ENCODE measurements around the gene DCP1B.

DNA sequence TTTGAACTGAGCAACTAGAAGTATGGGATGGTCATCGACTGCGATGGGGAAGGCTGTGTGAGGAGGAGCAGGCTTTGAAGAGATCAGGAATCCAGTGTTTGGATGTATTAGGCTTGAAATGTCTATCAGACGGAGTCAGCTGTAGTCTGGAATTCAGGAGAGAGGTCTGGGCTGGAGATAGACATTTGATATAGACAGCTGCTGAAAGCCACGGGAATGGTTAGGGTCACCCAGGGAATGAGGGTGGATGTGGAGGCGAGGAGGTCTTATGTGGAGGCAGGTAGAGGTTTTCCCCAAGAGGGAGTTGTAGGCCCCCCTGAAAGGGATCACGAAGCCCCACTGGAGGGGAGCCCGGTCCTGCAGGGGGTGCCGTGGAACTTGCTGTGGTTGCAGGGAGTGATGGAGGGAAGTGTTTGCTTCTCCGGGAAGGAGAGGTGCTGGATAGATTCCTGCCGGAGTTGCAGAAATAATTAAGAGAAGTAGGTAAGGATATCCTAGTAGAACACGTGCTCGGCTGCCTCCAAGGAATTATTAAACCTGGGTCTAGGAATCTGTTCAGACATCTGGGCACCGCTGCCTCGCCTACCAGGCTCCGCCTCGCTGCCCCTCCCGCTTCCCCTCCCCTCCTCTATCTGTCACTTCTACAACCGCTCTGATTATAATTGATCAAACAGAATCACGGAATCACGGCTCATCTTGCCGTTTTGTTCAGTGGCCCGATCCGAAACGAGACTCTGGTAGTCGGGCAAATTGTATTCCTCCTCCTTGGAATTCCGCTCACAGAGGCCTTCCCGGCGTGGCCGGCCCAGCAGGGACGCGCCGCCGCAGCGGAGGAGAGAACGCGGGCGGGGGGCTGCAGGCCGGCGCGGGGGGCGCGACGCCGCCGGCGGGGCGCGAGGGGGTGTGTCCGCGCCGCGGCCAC, 47.7 kb upstream of the DCP1B start:
- no peak for TF ChIP-seq CTCF (IDR thresholded peaks at IDR 0.05; ENCODE audit: insufficient read depth, low read length, poor library complexity, severe bottlenecking)
- no peak for TF ChIP-seq EZH2phosphoT487 (conservative IDR thresholded peaks at IDR 0.05; ENCODE audit: low read length)

Measured in SU-DHL-6 (cell line).